CD4-positive, alpha-beta T cell (primary cell): ENCODE measurements around the gene PHOSPHO1. TPM values are rescaled to one million over a fixed set of nuclear protein-coding genes. Genes with fewer than 3 reads are reported as not detected.

Source experiments
- total RNA-seq, 174 experiments: library from RNA in 2 of 174; stranded (reverse) in 2 of 174; gene quantifications; one replicate each; pipeline ENCODE4 v1.2.3 and lab custom pipeline; 2021 to 2026

The PHOSPHO1 gene
- total RNA-seq, 2 experiments from 2014 or later, result not detected

Other genes with a start within 250 kb of the PHOSPHO1 start
- gene IGF2BP1, start 233.4 kb downstream of the PHOSPHO1 start, total RNA-seq, result not detected
- under 1 TPM; 0.06 to 0.16 TPM for gene B4GALNT2, start 98.0 kb downstream of the PHOSPHO1 start, total RNA-seq
- 1 to 10 TPM; 2.3 to 2.4 TPM for gene GNGT2, start 20.2 kb downstream of the PHOSPHO1 start, total RNA-seq
- 1 to 10 TPM; 5.6 to 5.8 TPM for gene ABI3, start 20.1 kb downstream of the PHOSPHO1 start, total RNA-seq
- gene ZNF652, start 131.5 kb upstream of the PHOSPHO1 start, total RNA-seq, result 10 to 100 TPM; 33.7 to 34.9 TPM
- gene PHB1, start 184.1 kb upstream of the PHOSPHO1 start, total RNA-seq, result 10 to 100 TPM; 24.2 to 31.6 TPM